ENCODE measurements around the gene LAMTOR1. TPM values are rescaled to one million over a fixed set of nuclear protein-coding genes. Genes with fewer than 3 reads are reported as not detected.

LAMTOR1 gene
- total RNA-seq, 1 donor from 2014 or later: 79.2 TPM

GRCh38 chr11:72116019-72116755, 13.1 kb upstream of the LAMTOR1 start:
- no peak for DNase-seq (ENCODE audit: low read depth)
- TF ChIP-seq CTCF (IDR thresholded peaks at IDR 0.05; ENCODE audit: insufficient read depth, low read length, severe bottlenecking): no peak

GRCh38 chr11:72114570-72114969, 11.5 kb upstream of the LAMTOR1 start:
- TF ChIP-seq CTCF (IDR thresholded peaks at IDR 0.05; ENCODE audit: insufficient read depth, low read length, severe bottlenecking): no peak
- H3K36me3 ChIP-seq (ENCODE audit: control insufficient read depth, insufficient read depth, low read length): peaks cover 2% of the 10 kb centered on the region
- no peak for FAIRE-seq
- DNase-seq (ENCODE audit: low read depth): peak; percentile 89
- H3K27me3 ChIP-seq (ENCODE audit: control insufficient read depth, insufficient read depth, low read length): no peaks in the 10 kb centered on the region
- H3K4me3 ChIP-seq (ENCODE audit: low read depth, low read length): no peak overlapping the region

More at GRCh38 chr11:72116019-72116755, 13.1 kb upstream of the LAMTOR1 start:
- no peak overlapping the region for H3K4me3 ChIP-seq (ENCODE audit: low read depth, low read length)
- no peak for FAIRE-seq
- no peaks in the 10 kb centered on the region for H3K27me3 ChIP-seq (ENCODE audit: control insufficient read depth, insufficient read depth, low read length)
- peaks cover 1% of the 10 kb centered on the region for H3K36me3 ChIP-seq (ENCODE audit: control insufficient read depth, insufficient read depth, low read length)

- FAIRE-seq (no peak), DNase-seq (ENCODE audit: low read depth) (peak; percentile 90)
- TF ChIP-seq CTCF (IDR thresholded peaks at IDR 0.05; ENCODE audit: insufficient read depth, low read length, severe bottlenecking): no peak
- H3K27me3 ChIP-seq (ENCODE audit: control insufficient read depth, insufficient read depth, low read length): no peaks in the 10 kb centered on the region
- H3K36me3 ChIP-seq (ENCODE audit: control insufficient read depth, insufficient read depth, low read length): peaks cover 2% of the 10 kb centered on the region
- peak overlapping the region; percentile 67 for H3K4me3 ChIP-seq (ENCODE audit: low read depth, low read length)
These were observed 10.1 kb upstream of the LAMTOR1 start for GRCh38 chr11:72112978-72113808.

GRCh38 chr11:72112143-72112977, 9.3 kb upstream of the LAMTOR1 start, which contains the start of gene ANAPC15:
Gene ANAPC15, minus strand, starts transcription at chr11:72112695. Its CDS starts 1,419 bp downstream, at chr11:72111276.
- Histone ChIP-seq H3K36me3 (ENCODE audit: control insufficient read depth, insufficient read depth, low read length) (peaks cover 2% of the 10 kb centered on the region), H3K27me3 (ENCODE audit: control insufficient read depth, insufficient read depth, low read length) (no peaks in the 10 kb centered on the region), H3K4me3 (ENCODE audit: low read depth, low read length) (peak within 1 kb of the TSS; percentile 67)
- DNase-seq (ENCODE audit: low read depth) (peak; percentile 99), FAIRE-seq (peak; percentile 81)
- no peak for TF ChIP-seq CTCF (IDR thresholded peaks at IDR 0.05; ENCODE audit: insufficient read depth, low read length, severe bottlenecking)

- TF ChIP-seq CTCF (IDR thresholded peaks at IDR 0.05; ENCODE audit: insufficient read depth, low read length, severe bottlenecking): no peak
- DNase-seq (ENCODE audit: low read depth) (no peak), FAIRE-seq (no peak)
- Histone ChIP-seq H3K27me3 (ENCODE audit: control insufficient read depth, insufficient read depth, low read length) (no peaks in the 10 kb centered on the region), H3K36me3 (ENCODE audit: control insufficient read depth, insufficient read depth, low read length) (peaks cover 2% of the 10 kb centered on the region), H3K4me3 (ENCODE audit: low read depth, low read length) (peak overlapping the region; percentile 67)
These were observed 8.4 kb upstream of the LAMTOR1 start for GRCh38 chr11:72111300-72112142.

Measured in bronchial epithelial cell (primary cell).